ENCODE results near the gene TMEM258.

- TF ChIP-seq CTCF (conservative IDR thresholded peaks at IDR 0.05 in 1 of 2, IDR thresholded peaks at IDR 0.05 in 1 of 2; ENCODE audit: extremely low read depth in 1 of 2, insufficient read depth in 1 of 2, low read depth in 1 of 2, low read length in 2 of 2) (no peak), EZH2 (IDR thresholded peaks at IDR 0.05; ENCODE audit: borderline replicate concordance, low read length) (no peak)
Measured at GRCh38 chr11:61750631-61751273, 41.6 kb downstream of the TMEM258 start.
